OCI-LY7 (cell line): ENCODE measurements around the gene COG7.

Experiments used
- EZH2phosphoT487 ChIP-seq: fragments of 200-600 bp; sonication (generic); IDR thresholded peaks from 2 replicates; pipeline ENCODE4 v1.6.1; 2018; ENCODE audit warnings: low read depth, borderline replicate concordance, mild to moderate bottlenecking, mixed run types, antibody characterized with exemption, low read length, moderate library complexity, mixed read lengths
- TF ChIP-seq, protein P1 (sequence below): fragments of 200-600 bp; sonication (generic); conservative IDR thresholded peaks from 2 replicates; pipeline ENCODE4 v1.5.1; 2014; ENCODE audit warnings: mild to moderate bottlenecking, antibody characterized with exemption, low read length, moderate library complexity, mixed read lengths

GRCh38 chr16:23406024-23406423 is 47.0 kb downstream of the COG7 start:
- TF ChIP-seq, protein P1, sequence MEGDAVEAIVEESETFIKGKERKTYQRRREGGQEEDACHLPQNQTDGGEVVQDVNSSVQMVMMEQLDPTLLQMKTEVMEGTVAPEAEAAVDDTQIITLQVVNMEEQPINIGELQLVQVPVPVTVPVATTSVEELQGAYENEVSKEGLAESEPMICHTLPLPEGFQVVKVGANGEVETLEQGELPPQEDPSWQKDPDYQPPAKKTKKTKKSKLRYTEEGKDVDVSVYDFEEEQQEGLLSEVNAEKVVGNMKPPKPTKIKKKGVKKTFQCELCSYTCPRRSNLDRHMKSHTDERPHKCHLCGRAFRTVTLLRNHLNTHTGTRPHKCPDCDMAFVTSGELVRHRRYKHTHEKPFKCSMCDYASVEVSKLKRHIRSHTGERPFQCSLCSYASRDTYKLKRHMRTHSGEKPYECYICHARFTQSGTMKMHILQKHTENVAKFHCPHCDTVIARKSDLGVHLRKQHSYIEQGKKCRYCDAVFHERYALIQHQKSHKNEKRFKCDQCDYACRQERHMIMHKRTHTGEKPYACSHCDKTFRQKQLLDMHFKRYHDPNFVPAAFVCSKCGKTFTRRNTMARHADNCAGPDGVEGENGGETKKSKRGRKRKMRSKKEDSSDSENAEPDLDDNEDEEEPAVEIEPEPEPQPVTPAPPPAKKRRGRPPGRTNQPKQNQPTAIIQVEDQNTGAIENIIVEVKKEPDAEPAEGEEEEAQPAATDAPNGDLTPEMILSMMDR, result no peak
- no peak for TF ChIP-seq EZH2phosphoT487
